ENCODE data around the gene USP17L24. TPM values are rescaled to one million over a fixed set of nuclear protein-coding genes. Genes with fewer than 3 reads are reported as not detected.
"Not testable (repeated sequence)": the region's sequence is repeated elsewhere in the genome, so short reads cannot be mapped to it uniquely, and the experiment has no call there.

USP17L24 gene, protein sequence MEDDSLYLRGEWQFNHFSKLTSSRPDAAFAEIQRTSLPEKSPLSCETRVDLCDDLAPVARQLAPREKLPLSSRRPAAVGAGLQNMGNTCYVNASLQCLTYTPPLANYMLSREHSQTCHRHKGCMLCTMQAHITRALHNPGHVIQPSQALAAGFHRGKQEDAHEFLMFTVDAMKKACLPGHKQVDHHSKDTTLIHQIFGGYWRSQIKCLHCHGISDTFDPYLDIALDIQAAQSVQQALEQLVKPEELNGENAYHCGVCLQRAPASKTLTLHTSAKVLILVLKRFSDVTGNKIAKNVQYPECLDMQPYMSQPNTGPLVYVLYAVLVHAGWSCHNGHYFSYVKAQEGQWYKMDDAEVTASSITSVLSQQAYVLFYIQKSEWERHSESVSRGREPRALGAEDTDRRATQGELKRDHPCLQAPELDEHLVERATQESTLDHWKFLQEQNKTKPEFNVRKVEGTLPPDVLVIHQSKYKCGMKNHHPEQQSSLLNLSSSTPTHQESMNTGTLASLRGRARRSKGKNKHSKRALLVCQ
- polyA plus RNA-seq (ENCODE audit: low read depth in 6 of 6) = not detected

DNA sequence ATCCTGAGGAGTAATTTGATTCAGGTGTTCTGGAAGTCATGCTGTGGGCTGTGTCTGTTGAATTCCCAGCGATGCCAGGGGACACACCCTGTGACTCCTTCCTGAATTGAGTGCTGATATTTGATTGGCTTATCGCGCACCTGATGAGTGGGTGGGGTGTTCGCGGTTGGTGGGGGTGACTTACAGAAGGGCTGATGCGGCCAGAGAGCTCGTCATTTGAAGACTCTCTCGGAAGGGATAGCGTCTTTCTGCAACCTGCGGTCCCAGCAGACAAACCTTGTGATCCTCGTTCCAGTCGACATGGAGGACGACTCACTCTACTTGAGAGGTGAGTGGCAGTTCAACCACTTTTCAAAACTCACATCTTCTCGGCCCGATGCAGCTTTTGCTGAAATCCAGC lies at the start of gene USP17L24:
TSS of gene USP17L24 (plus strand) at position 301 of the 400 bp plus-strand sequence. CDS start at position 301, 0 bp downstream.
- not testable (repeated sequence) for ATAC-seq (ENCODE audit: low read depth in 2 of 2); DNase-seq; H3K27ac Mint-ChIP-seq; H3K4me3 Mint-ChIP-seq; H3K27me3 Mint-ChIP-seq; H3K4me1 Mint-ChIP-seq; H3K9me3 Mint-ChIP-seq; H3K36me3 Mint-ChIP-seq

DNA sequence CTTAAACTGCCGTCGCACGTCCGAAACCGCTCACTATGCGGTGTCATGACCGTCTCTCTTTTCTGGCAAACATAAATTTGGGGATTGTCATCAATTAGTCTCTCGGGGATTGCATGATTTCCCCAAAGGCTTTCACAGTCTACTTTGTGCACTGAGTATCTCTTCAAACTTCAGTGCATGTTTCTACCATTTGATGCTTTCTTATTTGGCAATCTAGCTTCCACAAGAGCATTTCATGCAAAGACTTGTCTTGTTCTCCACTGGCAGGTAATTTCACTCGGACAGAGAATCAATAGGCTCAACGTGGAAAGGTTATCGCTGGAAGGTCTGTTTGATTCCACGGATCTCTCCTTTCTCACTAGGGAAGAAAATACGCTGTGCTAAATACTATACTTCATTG lies 774 bp upstream of the USP17L24 start:
- not testable (repeated sequence) for H3K36me3 Mint-ChIP-seq; ATAC-seq (ENCODE audit: low read depth in 2 of 2); H3K4me3 Mint-ChIP-seq; DNase-seq; H3K27me3 Mint-ChIP-seq; H3K4me1 Mint-ChIP-seq; H3K27ac Mint-ChIP-seq; H3K9me3 Mint-ChIP-seq

DNA sequence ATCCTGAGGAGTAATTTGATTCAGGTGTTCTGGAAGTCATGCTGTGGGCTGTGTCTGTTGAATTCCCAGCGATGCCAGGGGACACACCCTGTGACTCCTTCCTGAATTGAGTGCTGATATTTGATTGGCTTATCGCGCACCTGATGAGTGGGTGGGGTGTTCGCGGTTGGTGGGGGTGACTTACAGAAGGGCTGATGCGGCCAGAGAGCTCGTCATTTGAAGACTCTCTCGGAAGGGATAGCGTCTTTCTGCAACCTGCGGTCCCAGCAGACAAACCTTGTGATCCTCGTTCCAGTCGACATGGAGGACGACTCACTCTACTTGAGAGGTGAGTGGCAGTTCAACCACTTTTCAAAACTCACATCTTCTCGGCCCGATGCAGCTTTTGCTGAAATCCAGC lies 4.6 kb downstream of the USP17L24 start, which contains the start of gene USP17L25:
TSS of gene USP17L25 (plus strand) at position 301 of the 400 bp plus-strand sequence. CDS start at position 301, 0 bp downstream.
- not testable (repeated sequence) for H3K27ac Mint-ChIP-seq

DNA sequence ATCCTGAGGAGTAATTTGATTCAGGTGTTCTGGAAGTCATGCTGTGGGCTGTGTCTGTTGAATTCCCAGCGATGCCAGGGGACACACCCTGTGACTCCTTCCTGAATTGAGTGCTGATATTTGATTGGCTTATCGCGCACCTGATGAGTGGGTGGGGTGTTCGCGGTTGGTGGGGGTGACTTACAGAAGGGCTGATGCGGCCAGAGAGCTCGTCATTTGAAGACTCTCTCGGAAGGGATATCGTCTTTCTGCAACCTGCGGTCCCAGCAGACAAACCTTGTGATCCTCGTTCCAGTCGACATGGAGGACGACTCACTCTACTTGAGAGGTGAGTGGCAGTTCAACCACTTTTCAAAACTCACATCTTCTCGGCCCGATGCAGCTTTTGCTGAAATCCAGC lies 9.4 kb downstream of the USP17L24 start, which contains the start of gene USP17L26:
TSS of gene USP17L26 (plus strand) at position 301 of the 400 bp plus-strand sequence. CDS start at position 301, 0 bp downstream.
- H3K4me3 Mint-ChIP-seq; H3K27me3 Mint-ChIP-seq; H3K9me3 Mint-ChIP-seq; ATAC-seq (ENCODE audit: low read depth in 2 of 2); DNase-seq; H3K27ac Mint-ChIP-seq; H3K4me1 Mint-ChIP-seq; H3K36me3 Mint-ChIP-seq: not testable (repeated sequence)

More for the DNA sequence above, 4.6 kb downstream of the USP17L24 start, which contains the start of gene USP17L25:
- not testable (repeated sequence) for H3K36me3 Mint-ChIP-seq; DNase-seq; H3K4me3 Mint-ChIP-seq; H3K9me3 Mint-ChIP-seq; H3K27me3 Mint-ChIP-seq; ATAC-seq (ENCODE audit: low read depth in 2 of 2); H3K4me1 Mint-ChIP-seq

DNA sequence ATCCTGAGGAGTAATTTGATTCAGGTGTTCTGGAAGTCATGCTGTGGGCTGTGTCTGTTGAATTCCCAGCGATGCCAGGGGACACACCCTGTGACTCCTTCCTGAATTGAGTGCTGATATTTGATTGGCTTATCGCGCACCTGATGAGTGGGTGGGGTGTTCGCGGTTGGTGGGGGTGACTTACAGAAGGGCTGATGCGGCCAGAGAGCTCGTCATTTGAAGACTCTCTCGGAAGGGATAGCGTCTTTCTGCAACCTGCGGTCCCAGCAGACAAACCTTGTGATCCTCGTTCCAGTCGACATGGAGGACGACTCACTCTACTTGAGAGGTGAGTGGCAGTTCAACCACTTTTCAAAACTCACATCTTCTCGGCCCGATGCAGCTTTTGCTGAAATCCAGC lies 14.1 kb downstream of the USP17L24 start, which contains the start of gene USP17L5:
TSS of gene USP17L5 (plus strand) at position 301 of the 400 bp plus-strand sequence. CDS start at position 301, 0 bp downstream.
- ATAC-seq (ENCODE audit: low read depth in 2 of 2); H3K4me1 Mint-ChIP-seq; H3K4me3 Mint-ChIP-seq: not testable (repeated sequence)

DNA sequence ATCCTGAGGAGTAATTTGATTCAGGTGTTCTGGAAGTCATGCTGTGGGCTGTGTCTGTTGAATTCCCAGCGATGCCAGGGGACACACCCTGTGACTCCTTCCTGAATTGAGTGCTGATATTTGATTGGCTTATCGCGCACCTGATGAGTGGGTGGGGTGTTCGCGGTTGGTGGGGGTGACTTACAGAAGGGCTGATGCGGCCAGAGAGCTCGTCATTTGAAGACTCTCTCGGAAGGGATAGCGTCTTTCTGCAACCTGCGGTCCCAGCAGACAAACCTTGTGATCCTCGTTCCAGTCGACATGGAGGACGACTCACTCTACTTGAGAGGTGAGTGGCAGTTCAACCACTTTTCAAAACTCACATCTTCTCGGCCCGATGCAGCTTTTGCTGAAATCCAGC lies 18.9 kb downstream of the USP17L24 start, which contains the start of gene USP17L27:
TSS of gene USP17L27 (plus strand) at position 301 of the 400 bp plus-strand sequence. CDS start at position 301, 0 bp downstream.
- not testable (repeated sequence) for H3K27me3 Mint-ChIP-seq; H3K4me1 Mint-ChIP-seq; H3K27ac Mint-ChIP-seq; DNase-seq; H3K9me3 Mint-ChIP-seq; H3K36me3 Mint-ChIP-seq; ATAC-seq (ENCODE audit: low read depth in 2 of 2); H3K4me3 Mint-ChIP-seq

More for the DNA sequence above, 14.1 kb downstream of the USP17L24 start, which contains the start of gene USP17L5:
- not testable (repeated sequence) for H3K27me3 Mint-ChIP-seq, H3K27ac Mint-ChIP-seq, H3K36me3 Mint-ChIP-seq, DNase-seq, H3K9me3 Mint-ChIP-seq

DNA sequence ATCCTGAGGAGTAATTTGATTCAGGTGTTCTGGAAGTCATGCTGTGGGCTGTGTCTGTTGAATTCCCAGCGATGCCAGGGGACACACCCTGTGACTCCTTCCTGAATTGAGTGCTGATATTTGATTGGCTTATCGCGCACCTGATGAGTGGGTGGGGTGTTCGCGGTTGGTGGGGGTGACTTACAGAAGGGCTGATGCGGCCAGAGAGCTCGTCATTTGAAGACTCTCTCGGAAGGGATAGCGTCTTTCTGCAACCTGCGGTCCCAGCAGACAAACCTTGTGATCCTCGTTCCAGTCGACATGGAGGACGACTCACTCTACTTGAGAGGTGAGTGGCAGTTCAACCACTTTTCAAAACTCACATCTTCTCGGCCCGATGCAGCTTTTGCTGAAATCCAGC lies 23.6 kb downstream of the USP17L24 start, which contains the start of gene USP17L28:
TSS of gene USP17L28 (plus strand) at position 301 of the 400 bp plus-strand sequence. CDS start at position 301, 0 bp downstream.
- H3K9me3 Mint-ChIP-seq, H3K4me3 Mint-ChIP-seq, H3K4me1 Mint-ChIP-seq: not testable (repeated sequence)

DNA sequence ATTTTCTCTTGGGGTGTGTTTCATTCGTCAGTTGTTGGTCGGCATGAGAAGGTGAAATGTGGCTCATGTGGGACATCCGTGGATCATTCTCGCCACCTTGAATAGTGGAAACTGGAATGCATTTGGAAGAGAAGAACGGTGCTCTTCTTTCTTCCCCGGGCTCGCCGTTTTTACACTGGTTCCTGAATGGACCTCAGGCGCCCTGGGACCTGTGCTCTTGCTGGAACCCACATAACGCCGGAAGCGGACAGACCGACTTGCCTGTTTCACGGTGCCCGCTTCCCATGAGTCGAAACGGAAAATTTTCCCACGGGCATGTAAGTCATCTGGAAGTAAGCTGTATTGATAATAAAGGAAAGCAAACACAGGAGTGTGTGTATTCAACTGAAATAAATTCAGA lies 25.9 kb downstream of the USP17L24 start:
- H3K27me3 Mint-ChIP-seq; H3K9me3 Mint-ChIP-seq; ATAC-seq (ENCODE audit: low read depth in 2 of 2); DNase-seq; H3K4me3 Mint-ChIP-seq; H3K36me3 Mint-ChIP-seq; H3K4me1 Mint-ChIP-seq; H3K27ac Mint-ChIP-seq: not testable (repeated sequence)

More for the DNA sequence above, 23.6 kb downstream of the USP17L24 start, which contains the start of gene USP17L28:
- H3K36me3 Mint-ChIP-seq; H3K27me3 Mint-ChIP-seq; ATAC-seq (ENCODE audit: low read depth in 2 of 2); H3K27ac Mint-ChIP-seq; DNase-seq: not testable (repeated sequence)

DNA sequence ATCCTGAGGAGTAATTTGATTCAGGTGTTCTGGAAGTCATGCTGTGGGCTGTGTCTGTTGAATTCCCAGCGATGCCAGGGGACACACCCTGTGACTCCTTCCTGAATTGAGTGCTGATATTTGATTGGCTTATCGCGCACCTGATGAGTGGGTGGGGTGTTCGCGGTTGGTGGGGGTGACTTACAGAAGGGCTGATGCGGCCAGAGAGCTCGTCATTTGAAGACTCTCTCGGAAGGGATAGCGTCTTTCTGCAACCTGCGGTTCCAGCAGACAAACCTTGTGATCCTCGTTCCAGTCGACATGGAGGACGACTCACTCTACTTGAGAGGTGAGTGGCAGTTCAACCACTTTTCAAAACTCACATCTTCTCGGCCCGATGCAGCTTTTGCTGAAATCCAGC lies 28.4 kb downstream of the USP17L24 start, which contains the start of gene USP17L29:
TSS of gene USP17L29 (plus strand) at position 301 of the 400 bp plus-strand sequence. CDS start at position 301, 0 bp downstream.
- not testable (repeated sequence) for H3K36me3 Mint-ChIP-seq; H3K4me1 Mint-ChIP-seq; DNase-seq; ATAC-seq (ENCODE audit: low read depth in 2 of 2); H3K27ac Mint-ChIP-seq; H3K9me3 Mint-ChIP-seq; H3K27me3 Mint-ChIP-seq; H3K4me3 Mint-ChIP-seq

DNA sequence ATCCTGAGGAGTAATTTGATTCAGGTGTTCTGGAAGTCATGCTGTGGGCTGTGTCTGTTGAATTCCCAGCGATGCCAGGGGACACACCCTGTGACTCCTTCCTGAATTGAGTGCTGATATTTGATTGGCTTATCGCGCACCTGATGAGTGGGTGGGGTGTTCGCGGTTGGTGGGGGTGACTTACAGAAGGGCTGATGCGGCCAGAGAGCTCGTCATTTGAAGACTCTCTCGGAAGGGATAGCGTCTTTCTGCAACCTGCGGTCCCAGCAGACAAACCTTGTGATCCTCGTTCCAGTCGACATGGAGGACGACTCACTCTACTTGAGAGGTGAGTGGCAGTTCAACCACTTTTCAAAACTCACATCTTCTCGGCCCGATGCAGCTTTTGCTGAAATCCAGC lies 37.9 kb downstream of the USP17L24 start, which contains the start of gene USP17L30:
TSS of gene USP17L30 (plus strand) at position 301 of the 400 bp plus-strand sequence. CDS start at position 301, 0 bp downstream.
- not testable (repeated sequence) for DNase-seq; H3K27me3 Mint-ChIP-seq; H3K9me3 Mint-ChIP-seq; H3K36me3 Mint-ChIP-seq; H3K27ac Mint-ChIP-seq; ATAC-seq (ENCODE audit: low read depth in 2 of 2); H3K4me3 Mint-ChIP-seq; H3K4me1 Mint-ChIP-seq

Other genes with a start within 250 kb of the USP17L24 start
- not detected for gene FAM90A26, start 154.8 kb upstream of the USP17L24 start, polyA plus RNA-seq (ENCODE audit: low read depth in 6 of 6)
- not detected for gene USP17L10, start 114.5 kb upstream of the USP17L24 start, polyA plus RNA-seq (ENCODE audit: low read depth in 6 of 6)
- not detected for gene USP17L11, start 109.8 kb upstream of the USP17L24 start, polyA plus RNA-seq (ENCODE audit: low read depth in 6 of 6)
- gene USP17L12, start 105.0 kb upstream of the USP17L24 start, polyA plus RNA-seq (ENCODE audit: low read depth in 6 of 6) = not detected
- gene USP17L13, start 100.3 kb upstream of the USP17L24 start, polyA plus RNA-seq (ENCODE audit: low read depth in 6 of 6) = not detected
- gene USP17L15, start 90.8 kb upstream of the USP17L24 start, polyA plus RNA-seq (ENCODE audit: low read depth in 6 of 6) = not detected
- not detected for gene USP17L17, start 81.3 kb upstream of the USP17L24 start, polyA plus RNA-seq (ENCODE audit: low read depth in 6 of 6)
- gene USP17L18, start 76.5 kb upstream of the USP17L24 start, polyA plus RNA-seq (ENCODE audit: low read depth in 6 of 6) = not detected
- not detected for gene USP17L19, start 71.8 kb upstream of the USP17L24 start, polyA plus RNA-seq (ENCODE audit: low read depth in 6 of 6)
- not detected for gene USP17L20, start 67.0 kb upstream of the USP17L24 start, polyA plus RNA-seq (ENCODE audit: low read depth in 6 of 6)
- gene USP17L21, start 62.3 kb upstream of the USP17L24 start, polyA plus RNA-seq (ENCODE audit: low read depth in 6 of 6) = not detected
- gene USP17L22, start 57.5 kb upstream of the USP17L24 start, polyA plus RNA-seq (ENCODE audit: low read depth in 6 of 6) = not detected
- not detected for gene USP17L25, start 4.7 kb downstream of the USP17L24 start, polyA plus RNA-seq (ENCODE audit: low read depth in 6 of 6)
- gene USP17L26, start 9.5 kb downstream of the USP17L24 start, polyA plus RNA-seq (ENCODE audit: low read depth in 6 of 6) = not detected
- gene USP17L5, start 14.2 kb downstream of the USP17L24 start, polyA plus RNA-seq (ENCODE audit: low read depth in 6 of 6) = not detected
- gene USP17L27, start 19.0 kb downstream of the USP17L24 start, polyA plus RNA-seq (ENCODE audit: low read depth in 6 of 6) = not detected
- gene USP17L28, start 23.7 kb downstream of the USP17L24 start, polyA plus RNA-seq (ENCODE audit: low read depth in 6 of 6) = not detected
- gene USP17L29, start 28.5 kb downstream of the USP17L24 start, polyA plus RNA-seq (ENCODE audit: low read depth in 6 of 6) = not detected
- not detected for gene USP17L30, start 38.0 kb downstream of the USP17L24 start, polyA plus RNA-seq (ENCODE audit: low read depth in 6 of 6)
- gene DEFB131A, start 119.2 kb downstream of the USP17L24 start, polyA plus RNA-seq (ENCODE audit: low read depth in 6 of 6) = not detected

Data from naive B cell (primary cell).